K562 (cell line): Measurements from ENCODE around the gene FAM186B. TPM values are rescaled to one million over a fixed set of nuclear protein-coding genes. Genes with fewer than 3 reads are reported as not detected.

Source experiments
- ATAC-seq: fragments of 200-7000 bp; cut with Tn5 transposase; 3 replicates; pipeline ENCODE4 v1.9.1; 2020; ENCODE audit warnings: moderate library complexity
- BruUV-seq: library from RNA; stranded (reverse); fragments of 400-500 nt; replicated peaks from 2 replicates; lab custom pipeline; 2021; lab: Mats Ljungman, UMichigan
- CTCF ChIA-PET: fragments of 300-600 bp; formaldehyde crosslinking; extraction: SDS; loops from one replicate; lab custom pipeline; 2021; ENCODE audit warnings: low intra/inter-chr PET ratio; lab: Yijun Ruan, JAX
- POLR2A ChIA-PET: fragments of 300-600, 350-650 bp; sonication (Branson Sonifier 250); formaldehyde crosslinking; extraction: SDS; loops from one replicate; lab custom pipeline; 2021; ENCODE audit warnings: antibody characterized with exemption, inconsistent platforms; lab: Yijun Ruan, JAX
- DNase-seq, 4 experiments: peaks; one replicate each; pipeline versions ENCODE4 v3.0.0 to v3.0.0-alpha.2; 2011 to 2018; ENCODE audit warnings: low spot score in 3 of 4, mixed read lengths in 3 of 4; ENCODE audit errors: extremely low read depth in 1 of 4
- FAIRE-seq: peaks from 2 replicates; lab custom pipeline; 2011; peaks lifted over from hg19 to GRCh38; lab: Jason Lieb, UNC
- H2AFZ ChIP-seq: 2 replicates; pipeline ENCODE4 v1.6.0; 2011; ENCODE audit warnings: low read depth, low read length, control low read depth, inconsistent platforms
- H3K27ac ChIP-seq: fragments of 200-600 bp; 3 replicates; pipeline ENCODE4 v1.8.0; 2011; ENCODE audit warnings: low read depth, mild to moderate bottlenecking, control low read depth, inconsistent platforms, low read length, moderate library complexity, mixed read lengths; ENCODE audit errors: extremely low read depth
- H3K27me3 ChIP-seq, 2 experiments: fragments of 300-600 bp in 1 of 2; 2 replicates in 1 of 2; 3 replicates in 1 of 2; pipeline versions ENCODE4 v1.6.0 to v1.8.0; 2011; ENCODE audit warnings: inconsistent platforms in 2 of 2, low read length in 2 of 2, mild to moderate bottlenecking in 1 of 2, mixed read lengths in 1 of 2, moderate library complexity in 1 of 2; ENCODE audit not compliant: control insufficient read depth in 2 of 2, insufficient read depth in 2 of 2
- H3K36me3 ChIP-seq: fragments of 300-600 bp; 3 replicates; pipeline ENCODE4 v1.8.0; 2011; ENCODE audit warnings: mild to moderate bottlenecking, low read length, inconsistent platforms; ENCODE audit not compliant: control insufficient read depth, insufficient read depth
- H3K4me1 ChIP-seq, 2 experiments: fragments of 200-600 bp in 1 of 2; replicated peaks in 1 of 2; 2 replicates in 1 of 2; 3 replicates in 1 of 2; pipeline versions ENCODE4 v1.5.1 to v1.8.0; 2011; ENCODE audit warnings: inconsistent platforms in 2 of 2, low read length in 2 of 2, mild to moderate bottlenecking in 1 of 2, mixed read lengths in 1 of 2, moderate library complexity in 1 of 2; ENCODE audit not compliant: control insufficient read depth in 2 of 2, insufficient read depth in 2 of 2
- H3K4me2 ChIP-seq: 2 replicates; pipeline ENCODE4 v1.6.1; 2011; ENCODE audit warnings: low read length, control low read depth, inconsistent platforms, mixed read lengths; ENCODE audit not compliant: insufficient read depth
- H3K4me3 ChIP-seq: fragments of 200-600 bp; sonication (generic), shearing (Covaris generic); 2 replicates; pipeline ENCODE4 v1.5.1; 2016; ENCODE audit warnings: control low read depth, inconsistent platforms
- H3K79me2 ChIP-seq: fragments of 200-600 bp; 3 replicates; pipeline ENCODE4 v1.8.0; 2011; ENCODE audit warnings: low read length, inconsistent platforms; ENCODE audit not compliant: control insufficient read depth, insufficient read depth
- H3K9ac ChIP-seq, 2 experiments: 2 replicates each; pipeline versions ENCODE4 v1.6.0 to v1.6.1; 2011; ENCODE audit warnings: low read depth in 2 of 2, low read length in 2 of 2, control low read depth in 1 of 2, inconsistent platforms in 1 of 2, mild to moderate bottlenecking in 1 of 2, mixed read lengths in 1 of 2; ENCODE audit not compliant: insufficient read depth in 1 of 2
- H3K9me1 ChIP-seq: one replicate; pipeline ENCODE4 v1.6.0; 2011; ENCODE audit warnings: inconsistent platforms, mild to moderate bottlenecking, low read length, moderate library complexity; ENCODE audit not compliant: control insufficient read depth, insufficient read depth
- H3K9me3 ChIP-seq: replicated peaks from 2 replicates; pipeline ENCODE4 v1.5.1; 2011; ENCODE audit warnings: low read depth, low read length, inconsistent platforms; ENCODE audit not compliant: control insufficient read depth, insufficient read depth
- H4K20me1 ChIP-seq: replicated peaks from 2 replicates; pipeline ENCODE4 v1.6.1; 2011; ENCODE audit warnings: low read length, inconsistent platforms, mixed read lengths; ENCODE audit not compliant: control insufficient read depth, insufficient read depth
- CREM ChIP-seq: IDR thresholded peaks from 2 replicates; pipeline ENCODE4 v1.6.1; 2014; ENCODE audit warnings: antibody characterized with exemption, low read depth
- GMEB1 ChIP-seq: fragments of 250-450 bp; sonication (Bioruptor Pico); IDR thresholded peaks from 2 replicates; pipeline ENCODE4 v1.4.0; 2020; ENCODE audit warnings: mild to moderate bottlenecking
- HBP1 ChIP-seq: fragments of 450-650 bp; formaldehyde crosslinking; IDR thresholded peaks from 2 replicates; pipeline ENCODE4 v1.4.0; 2022; ENCODE audit warnings: missing genetic modification characterization
- HIVEP1 ChIP-seq: fragments of 250-450 bp; sonication (Bioruptor Pico); IDR thresholded peaks from 2 replicates; pipeline ENCODE4 v1.4.0; 2020; ENCODE audit warnings: mild to moderate bottlenecking
- HMG20A ChIP-seq: fragments of 450-650 bp; formaldehyde crosslinking; conservative IDR thresholded peaks from 2 replicates; pipeline ENCODE4 v1.4.0; 2020; ENCODE audit warnings: mild to moderate bottlenecking, mixed read lengths
- PHF20 ChIP-seq: fragments of 450-650 bp; IDR thresholded peaks from 2 replicates; pipeline ENCODE4 v1.6.1; 2018; ENCODE audit not compliant: partially characterized antibody
- ZNF445 ChIP-seq: fragments of 250-450 bp; sonication (Bioruptor Pico); IDR thresholded peaks from 2 replicates; pipeline ENCODE4 v1.4.0; 2020; ENCODE audit warnings: low read depth, mild to moderate bottlenecking, moderate library complexity
- ZNF717 ChIP-seq: fragments of 250-450 bp; sonication (Bioruptor Pico); IDR thresholded peaks from 2 replicates; pipeline ENCODE4 v1.5.0; 2021
- ZNF79 ChIP-seq: fragments of 250-450 bp; sonication (Bioruptor Pico); IDR thresholded peaks from 2 replicates; pipeline ENCODE4 v1.4.0; 2020; ENCODE audit warnings: low read depth, mild to moderate bottlenecking, moderate library complexity
- WGBS: fragments of 100-300 bp; shearing (Covaris generic); methylation state at CpG from one replicate; pipeline ENCODE4 v1.1.6; 2016; ENCODE audit warnings: low coverage, mixed read lengths; ENCODE audit not compliant: insufficient coverage; ENCODE audit errors: missing lambda C conversion rate; 5-methylcytosine and 5-hydroxymethylcytosine counted together
- in situ Hi-C: fragments of 300-500 bp; cut with MboI; formaldehyde crosslinking; loops from 4 replicates; pipeline ENCODE4 v1.15.0; 2018; ENCODE audit warnings: inconsistent platforms, mixed read lengths
- intact Hi-C: fragments of 100-400 bp; cut with micrococcal nuclease; formaldehyde crosslinking; loops from 2 replicates; pipeline ENCODE4 v1.14.2; 2022
- polyA plus RNA-seq, 8 experiments: library from polyadenylated mRNA; depleted of rRNA in 4 of 8; stranded (reverse) in 5 of 8; unstranded in 3 of 8; fragments of >200 nt; fragmentation: Nextera tagmentation in 2 of 8; fragmentation: Illumina TruSeq in 1 of 8; extraction: Ambion mirVana in 2 of 8; extraction: Trizol in 1 of 8; gene quantifications; 2 replicates each; pipeline versions ENCODE4 v1.2.1 to v1.2.3, GENCODE V29; 2011 to 2014; ENCODE audit warnings: inconsistent platforms in 1 of 8, missing spikeins in 1 of 8
- total RNA-seq, 7 experiments: library from RNA; depleted of rRNA in 6 of 7; stranded (reverse); fragments of >200 nt in 6 of 7; fragmentation: Illumina TruSeq in 2 of 7; extraction: Trizol in 2 of 7; gene quantifications; 2 replicates each; pipeline versions ENCODE4 v1.2.1 to v1.2.3, GENCODE V29; 2011 to 2021; ENCODE audit warnings: low replicate concordance in 1 of 7

FAM186B gene
- total and polyA plus RNA-seq, 9 of the 15 experiments (the other 6 are each of a cell fraction or from before 2014, with no cell fraction given) = 0.07 to 0.42 (median 0.15) TPM

- WGBS = 89% methylated on average over 1 of the region's 1 CpG
- POLR2A ChIA-PET = no interaction called here
These were observed 23.2 kb downstream of the FAM186B start for GRCh38 chr12:49582201-49582600.

More at GRCh38 chr12:49582201-49582600, 23.2 kb downstream of the FAM186B start:
- no peaks in the 10 kb centered on the region for H3K9me3 ChIP-seq
- H3K36me3 ChIP-seq = peaks cover 40% of the 10 kb centered on the region; the same call in 2 of the 3 replicates
- peaks cover 5 to 19% of the 10 kb centered on the region in 2 experiments; a peak in 4 of 5 replicates for H3K4me1 ChIP-seq
- ATAC-seq = no peak
- H3K79me2 ChIP-seq = peaks cover 4% of the 10 kb centered on the region; the same call in 2 of the 3 replicates
- peaks cover 16% of the 10 kb centered on the region; the same call in 1 of the 2 replicates for H4K20me1 ChIP-seq
- no peak overlapping the region for H2AFZ ChIP-seq
- H3K4me3 ChIP-seq = no peak overlapping the region
- H3K9ac ChIP-seq = no peak overlapping the region
- in situ Hi-C loops (no loop called here), intact Hi-C loops (no loop called here)
- FAIRE-seq = no peak
- H3K9me1 ChIP-seq = peaks cover 6% of the 10 kb centered on the region
- no peak for DNase-seq
- no peak overlapping the region for H3K4me2 ChIP-seq
- H3K27me3 ChIP-seq = no peaks in the 10 kb centered on the region
- CTCF ChIA-PET = interaction anchor here (2.9 kb wide), 1 partner anchor 29 kb away, joined by 20 read pairs; no protein-coding TSS in a partner anchor
- H3K27ac ChIP-seq = no peak overlapping the region
- BruUV-seq = no TSS peak
- TF ChIP-seq ZNF717 (no peak), ZNF445 (CRISPR knock-in tag) (no peak), HMG20A (CRISPR knock-in tag) (no peak), HIVEP1 (CRISPR knock-in tag) (no peak), GMEB1 (CRISPR knock-in tag) (no peak), CREM (no peak), PHF20 (no peak), ZNF79 (no peak), HBP1 (CRISPR knock-in tag) (no peak)
